Measurements from ENCODE around the gene EXT2. TPM values are rescaled to one million over a fixed set of nuclear protein-coding genes. Genes with fewer than 3 reads are reported as not detected.

The EXT2 gene
- total RNA-seq, 1 donor from 2014 or later, result 75.0 TPM

DNA sequence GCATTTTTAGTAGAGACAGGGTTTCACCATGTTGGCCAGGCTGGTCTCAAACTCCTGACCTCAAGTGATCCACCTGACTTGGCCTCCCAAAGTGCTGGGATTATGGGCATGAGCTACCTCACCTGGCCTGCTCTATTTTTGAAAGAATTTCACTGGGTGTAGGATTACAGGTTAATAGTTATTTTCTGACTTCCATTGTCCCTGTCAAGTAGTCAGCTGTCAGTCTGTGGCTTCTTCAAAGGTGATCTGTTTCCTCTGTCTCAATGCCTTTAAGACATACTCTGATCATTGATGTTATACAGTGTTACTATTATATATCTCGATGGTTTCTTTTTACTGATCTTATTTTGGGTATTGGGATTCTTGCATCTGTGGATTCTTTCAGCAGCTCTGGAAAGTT is 10.1 kb upstream of the EXT2 start:
- H3K36me3 Mint-ChIP-seq, result peaks cover 43% of the 10 kb centered on the region
- no peaks in the 10 kb centered on the region for H3K27me3 Mint-ChIP-seq (ENCODE audit: low read depth)
- no peak overlapping the region for H3K27ac Mint-ChIP-seq
- TF ChIP-seq, protein P1, sequence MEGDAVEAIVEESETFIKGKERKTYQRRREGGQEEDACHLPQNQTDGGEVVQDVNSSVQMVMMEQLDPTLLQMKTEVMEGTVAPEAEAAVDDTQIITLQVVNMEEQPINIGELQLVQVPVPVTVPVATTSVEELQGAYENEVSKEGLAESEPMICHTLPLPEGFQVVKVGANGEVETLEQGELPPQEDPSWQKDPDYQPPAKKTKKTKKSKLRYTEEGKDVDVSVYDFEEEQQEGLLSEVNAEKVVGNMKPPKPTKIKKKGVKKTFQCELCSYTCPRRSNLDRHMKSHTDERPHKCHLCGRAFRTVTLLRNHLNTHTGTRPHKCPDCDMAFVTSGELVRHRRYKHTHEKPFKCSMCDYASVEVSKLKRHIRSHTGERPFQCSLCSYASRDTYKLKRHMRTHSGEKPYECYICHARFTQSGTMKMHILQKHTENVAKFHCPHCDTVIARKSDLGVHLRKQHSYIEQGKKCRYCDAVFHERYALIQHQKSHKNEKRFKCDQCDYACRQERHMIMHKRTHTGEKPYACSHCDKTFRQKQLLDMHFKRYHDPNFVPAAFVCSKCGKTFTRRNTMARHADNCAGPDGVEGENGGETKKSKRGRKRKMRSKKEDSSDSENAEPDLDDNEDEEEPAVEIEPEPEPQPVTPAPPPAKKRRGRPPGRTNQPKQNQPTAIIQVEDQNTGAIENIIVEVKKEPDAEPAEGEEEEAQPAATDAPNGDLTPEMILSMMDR (IDR thresholded peaks at IDR 0.05; ENCODE audit: unreplicated experiment), result no peak
- peaks cover 25% of the 10 kb centered on the region for H3K9me3 Mint-ChIP-seq
- no peak for DNase-seq (ENCODE audit: low spot score in 2 of 2, unreplicated experiment in 2 of 2)
- no peak overlapping the region for H3K4me3 Mint-ChIP-seq
- peaks cover 8% of the 10 kb centered on the region for H3K4me1 Mint-ChIP-seq

DNA sequence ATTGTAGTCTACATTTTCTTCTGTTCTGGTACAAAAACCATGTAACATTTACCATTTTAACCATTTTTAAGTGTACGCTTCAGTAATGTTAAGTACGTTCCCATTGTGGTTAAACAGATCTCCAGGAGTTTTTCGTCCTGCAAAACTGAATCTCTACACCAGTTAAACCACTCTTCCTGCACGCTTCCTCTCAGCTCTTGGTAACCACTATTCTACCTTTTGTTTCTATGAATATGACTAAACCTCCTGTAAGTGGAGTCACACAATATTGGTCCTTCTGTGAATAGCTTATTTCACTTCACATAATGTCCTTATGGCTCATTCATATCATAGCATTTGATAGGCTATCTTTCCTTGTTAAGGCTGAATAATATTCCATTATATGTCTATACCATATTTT is 7.1 kb upstream of the EXT2 start:
- Mint-ChIP-seq H3K9me3 (peaks cover 25% of the 10 kb centered on the region), H3K4me1 (peaks cover 8% of the 10 kb centered on the region), H3K36me3 (peaks cover 34% of the 10 kb centered on the region), H3K27ac (no peak overlapping the region), H3K27me3 (ENCODE audit: low read depth) (no peaks in the 10 kb centered on the region), H3K4me3 (no peak overlapping the region)
- TF ChIP-seq, protein P1 (IDR thresholded peaks at IDR 0.05; ENCODE audit: unreplicated experiment), result no peak
- DNase-seq (ENCODE audit: low spot score in 2 of 2, unreplicated experiment in 2 of 2), result no peak

GRCh38 chr11:44088871-44089270 is 6.6 kb upstream of the EXT2 start:
- DNase-seq (ENCODE audit: low spot score in 2 of 2, unreplicated experiment in 2 of 2), result no peak
- TF ChIP-seq, protein P1 (IDR thresholded peaks at IDR 0.05; ENCODE audit: unreplicated experiment), result no peak
- no peaks in the 10 kb centered on the region for H3K27me3 Mint-ChIP-seq (ENCODE audit: low read depth)
- peaks cover 31% of the 10 kb centered on the region for H3K36me3 Mint-ChIP-seq
- H3K4me1 Mint-ChIP-seq, result peaks cover 6% of the 10 kb centered on the region
- H3K9me3 Mint-ChIP-seq, result peaks cover 25% of the 10 kb centered on the region
- no peak overlapping the region for H3K27ac Mint-ChIP-seq
- no peak overlapping the region for H3K4me3 Mint-ChIP-seq

- H3K4me1 Mint-ChIP-seq, result peaks cover 8% of the 10 kb centered on the region
- TF ChIP-seq, protein P1 (IDR thresholded peaks at IDR 0.05; ENCODE audit: unreplicated experiment), result no peak
- H3K4me3 Mint-ChIP-seq, result no peak overlapping the region
- H3K27ac Mint-ChIP-seq, result no peak overlapping the region
- DNase-seq (ENCODE audit: low spot score in 2 of 2, unreplicated experiment in 2 of 2), result no peak
- peaks cover 23% of the 10 kb centered on the region for H3K9me3 Mint-ChIP-seq
- H3K36me3 Mint-ChIP-seq, result peaks cover 23% of the 10 kb centered on the region
- H3K27me3 Mint-ChIP-seq (ENCODE audit: low read depth), result no peaks in the 10 kb centered on the region
These were observed 4.9 kb upstream of the EXT2 start for GRCh38 chr11:44090539-44090938.

- TF ChIP-seq, protein P1 (IDR thresholded peaks at IDR 0.05; ENCODE audit: unreplicated experiment), result peak; percentile 73
- DNase-seq (ENCODE audit: low spot score in 2 of 2, unreplicated experiment in 2 of 2), result peak; percentile 69 to 80
- peaks cover 12% of the 10 kb centered on the region for H3K4me1 Mint-ChIP-seq
- H3K4me3 Mint-ChIP-seq, result peak overlapping the region; percentile 54
- H3K27ac Mint-ChIP-seq, result no peak overlapping the region
- H3K36me3 Mint-ChIP-seq, result peaks cover 4% of the 10 kb centered on the region
- H3K27me3 Mint-ChIP-seq (ENCODE audit: low read depth), result no peaks in the 10 kb centered on the region
- H3K9me3 Mint-ChIP-seq, result peaks cover 6% of the 10 kb centered on the region
These were observed 1.1 kb upstream of the EXT2 start for GRCh38 chr11:44094260-44094868.
